A549 (cell line): ENCODE data around the gene ACTN1.

ENCODE experiments used
- NFE2L2 ChIP-seq: fragments of 150-350 bp; conservative IDR thresholded peaks from 2 replicates; pipeline ENCODE4 v1.6.1; 2014; ENCODE audit warnings: low read length
- REST ChIP-seq: fragments of 200-600 bp; sonication (generic); IDR thresholded peaks from 2 replicates; pipeline ENCODE4 v1.6.1; 2016; ENCODE audit warnings: antibody characterized with exemption, mild to moderate bottlenecking, moderate library complexity
- TF ChIP-seq, protein P1 (sequence below): IDR thresholded peaks from 2 replicates; pipeline ENCODE4 v1.6.1; 2012

DNA sequence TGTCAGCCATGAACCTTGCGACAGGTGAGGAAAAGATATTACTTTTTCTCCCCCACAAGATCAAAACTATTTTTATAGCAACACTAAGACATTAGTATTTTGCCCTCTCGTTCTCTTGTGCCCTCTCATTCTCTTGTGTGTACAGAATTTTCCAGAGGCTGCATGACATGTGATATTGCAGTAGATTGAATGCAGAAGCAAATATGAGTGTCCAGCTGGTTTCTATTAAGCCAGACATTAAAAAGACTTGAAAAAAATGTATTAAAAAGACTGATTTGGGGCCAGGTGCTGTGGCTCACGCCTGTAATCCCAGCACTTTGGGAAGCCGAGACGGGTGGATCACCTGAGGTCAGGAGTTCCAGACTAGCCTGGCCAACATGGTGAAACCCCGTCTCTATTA lies 122.5 kb downstream of the ACTN1 start:
- TF ChIP-seq, protein P1, sequence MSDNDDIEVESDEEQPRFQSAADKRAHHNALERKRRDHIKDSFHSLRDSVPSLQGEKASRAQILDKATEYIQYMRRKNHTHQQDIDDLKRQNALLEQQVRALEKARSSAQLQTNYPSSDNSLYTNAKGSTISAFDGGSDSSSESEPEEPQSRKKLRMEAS, result no peak
- TF ChIP-seq REST (no peak), NFE2L2 (no peak)
